DND-41 (cell line): ENCODE measurements around the gene RBM39.

Source experiments
- ATAC-seq: fragments of 200-7000 bp; cut with Tn5 transposase; 3 replicates; pipeline ENCODE4 v1.9.1; 2021; ENCODE audit warnings: low read depth; ENCODE audit not compliant: insufficient read depth
- DNase-seq: peaks from one replicate; pipeline ENCODE4 v3.0.0-alpha.2; 2020
- H2AFZ ChIP-seq: 2 replicates; pipeline ENCODE4 v1.6.0; 2012; ENCODE audit warnings: low read depth, low read length
- H3K27ac ChIP-seq: 2 replicates; pipeline ENCODE4 v1.5.1; 2012; ENCODE audit warnings: low read length, inconsistent platforms
- H3K27me3 ChIP-seq: fragments of 200-600 bp; sonication (generic); 2 replicates; pipeline ENCODE4 v1.6.0; 2012; ENCODE audit warnings: low read length, mild to moderate bottlenecking, inconsistent platforms; ENCODE audit not compliant: insufficient read depth, poor library complexity
- H3K36me3 ChIP-seq: 2 replicates; pipeline ENCODE4 v1.5.1; 2012; ENCODE audit warnings: low read length, inconsistent platforms; ENCODE audit not compliant: insufficient read depth
- H3K4me1 ChIP-seq: 2 replicates; pipeline ENCODE4 v1.5.1; 2012; ENCODE audit warnings: mild to moderate bottlenecking, low read length; ENCODE audit not compliant: insufficient read depth
- H3K4me2 ChIP-seq: 2 replicates; pipeline ENCODE4 v1.6.0; 2012; ENCODE audit warnings: mild to moderate bottlenecking, moderate library complexity, low read length, inconsistent platforms; ENCODE audit not compliant: insufficient read depth
- H3K4me3 ChIP-seq, 2 experiments: fragments of 200-600 bp in 1 of 2; shearing (Covaris generic) in 1 of 2; 2 replicates each; pipeline ENCODE4 v1.5.1; 2012 to 2016; ENCODE audit warnings: inconsistent platforms in 2 of 2, low read length in 2 of 2, mild to moderate bottlenecking in 2 of 2, low read depth in 1 of 2, moderate library complexity in 1 of 2
- H3K79me2 ChIP-seq: 2 replicates; pipeline ENCODE4 v1.6.0; 2012; ENCODE audit warnings: low read length, inconsistent platforms; ENCODE audit not compliant: insufficient read depth
- H3K9ac ChIP-seq: 2 replicates; pipeline ENCODE4 v1.6.0; 2012; ENCODE audit warnings: low read depth, mild to moderate bottlenecking, inconsistent platforms, low read length, moderate library complexity
- H3K9me3 ChIP-seq: 2 replicates; pipeline ENCODE4 v1.5.1; 2012; ENCODE audit warnings: low read length, moderate library complexity, mild to moderate bottlenecking, inconsistent platforms; ENCODE audit not compliant: insufficient read depth, severe bottlenecking
- H4K20me1 ChIP-seq: 2 replicates; pipeline ENCODE4 v1.6.0; 2012; ENCODE audit warnings: low read length; ENCODE audit not compliant: insufficient read depth
- CTCF ChIP-seq: IDR thresholded peaks from 2 replicates; pipeline ENCODE4 v1.5.1; 2012; ENCODE audit warnings: borderline replicate concordance, low read length, moderate library complexity, mild to moderate bottlenecking; ENCODE audit not compliant: poor library complexity, severe bottlenecking; ENCODE audit errors: extremely low read depth
- EZH2 ChIP-seq: IDR thresholded peaks from 3 replicates; pipeline ENCODE4 v1.6.1; 2012; ENCODE audit warnings: borderline replicate concordance, low read depth, mild to moderate bottlenecking, moderate library complexity, low read length, inconsistent platforms; ENCODE audit not compliant: severe bottlenecking

RBM39 gene

GRCh38 chr20:35721219-35721618, 20.8 kb downstream of the RBM39 start:
- no peak overlapping the region for H2AFZ ChIP-seq
- no peaks in the 10 kb centered on the region for H3K9me3 ChIP-seq
- H3K4me2 ChIP-seq, result no peak overlapping the region
- peaks cover 99% of the 10 kb centered on the region for H3K36me3 ChIP-seq
- H3K27me3 ChIP-seq, result no peaks in the 10 kb centered on the region
- H3K79me2 ChIP-seq, result peaks cover 98% of the 10 kb centered on the region
- peaks cover 93% of the 10 kb centered on the region for H4K20me1 ChIP-seq
- no peak overlapping the region for H3K4me3 ChIP-seq
- TF ChIP-seq CTCF (no peak), EZH2 (no peak)
- DNase-seq (no peak), ATAC-seq (no peak)
- no peak overlapping the region for H3K27ac ChIP-seq
- H3K4me1 ChIP-seq, result peaks cover 11% of the 10 kb centered on the region
- H3K9ac ChIP-seq, result no peak overlapping the region

GRCh38 chr20:35720165-35721123, 21.6 kb downstream of the RBM39 start:
- Histone ChIP-seq H3K4me1 (peaks cover 11% of the 10 kb centered on the region), H3K4me3 (no peak overlapping the region), H2AFZ (no peak overlapping the region), H4K20me1 (peaks cover 90% of the 10 kb centered on the region), H3K9ac (no peak overlapping the region), H3K36me3 (peaks cover 99% of the 10 kb centered on the region), H3K27ac (no peak overlapping the region), H3K9me3 (no peaks in the 10 kb centered on the region), H3K27me3 (no peaks in the 10 kb centered on the region), H3K79me2 (peaks cover 98% of the 10 kb centered on the region), H3K4me2 (no peak overlapping the region)
- DNase-seq, result no peak
- no peak for TF ChIP-seq CTCF
- no peak for TF ChIP-seq EZH2
- ATAC-seq, result no peak; the same call in 2 of the 3 replicates

DNA sequence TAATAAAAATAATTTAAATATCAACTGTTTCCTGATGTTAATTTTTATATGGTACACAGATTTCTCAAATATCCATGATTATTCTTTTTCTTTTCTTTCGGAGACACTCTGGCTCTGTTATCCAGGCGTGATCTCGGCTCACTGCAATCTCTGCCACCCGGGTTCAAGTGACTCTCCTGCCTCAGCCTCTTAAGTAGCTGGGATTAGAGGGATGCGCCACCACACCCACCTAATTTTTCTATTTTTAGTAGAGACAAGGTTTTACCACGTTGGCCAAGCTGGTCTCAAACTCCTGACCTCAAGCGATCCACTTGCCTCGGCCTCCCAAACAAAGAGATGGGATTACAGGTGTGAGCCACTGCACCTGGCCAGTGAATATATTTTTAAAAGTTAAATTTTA, 22.3 kb downstream of the RBM39 start:
- peaks cover 11% of the 10 kb centered on the region for H3K4me1 ChIP-seq
- peaks cover 99% of the 10 kb centered on the region for H3K36me3 ChIP-seq
- no peak overlapping the region for H3K4me2 ChIP-seq
- H3K27me3 ChIP-seq, result no peaks in the 10 kb centered on the region
- H3K27ac ChIP-seq, result no peak overlapping the region
- TF ChIP-seq CTCF (no peak), EZH2 (no peak)
- H3K9me3 ChIP-seq, result no peaks in the 10 kb centered on the region
- H3K9ac ChIP-seq, result no peak overlapping the region
- H3K79me2 ChIP-seq, result peaks cover 98% of the 10 kb centered on the region
- no peak overlapping the region for H2AFZ ChIP-seq
- peaks cover 91% of the 10 kb centered on the region for H4K20me1 ChIP-seq
- H3K4me3 ChIP-seq, result no peak overlapping the region
- DNase-seq (no peak), ATAC-seq (no peak)
